ACHN (cell line): ENCODE data around the gene PLXNA1.

Experiments used
- DNase-seq: peaks from one replicate; pipeline ENCODE4 v3.0.0-alpha.2; 2015
- in situ Hi-C: cut with HindIII; loops from 2 replicates; pipeline ENCODE4 v1.10.0; 2017; ENCODE audit warnings: low sequenced_read_pairs, low pct_ligation_motif_present, low pct_unique_long_range_greater_than_20kb

The PLXNA1 gene

DNA sequence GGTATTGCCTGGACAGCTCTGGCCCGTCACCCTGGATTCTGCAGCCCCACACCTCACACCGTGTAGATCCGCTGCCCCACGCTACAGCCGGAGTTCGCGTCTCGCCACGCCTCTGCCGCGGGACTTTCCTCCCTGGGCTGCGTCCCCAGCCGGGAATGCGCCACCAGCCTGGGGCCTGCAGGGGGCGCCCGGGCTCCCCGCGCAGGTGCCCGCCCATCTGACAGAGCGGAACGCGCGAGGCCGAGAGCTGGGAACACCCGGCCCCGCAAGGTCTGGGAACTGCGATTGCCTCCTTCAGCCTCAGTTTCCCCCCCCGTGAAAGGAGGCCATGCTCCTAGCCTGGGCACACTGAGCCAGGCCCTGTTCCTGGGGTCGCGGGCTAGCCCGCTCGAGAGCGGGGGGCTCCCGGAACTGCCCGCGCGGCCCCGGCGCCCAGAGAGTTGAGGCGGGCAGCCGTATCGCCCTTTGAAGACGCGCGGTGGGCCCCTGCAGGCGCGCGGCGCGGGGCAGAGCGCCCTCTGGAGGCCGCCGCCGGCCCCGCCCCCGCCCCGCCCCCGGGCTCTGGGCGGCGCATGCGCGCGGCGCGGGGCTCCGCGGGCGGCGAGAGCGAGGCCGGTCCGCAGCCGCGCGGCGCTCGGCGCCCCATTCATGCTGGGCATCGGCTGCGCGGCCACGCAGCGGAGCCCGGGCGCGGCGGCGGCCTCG is at the start of gene PLXNA1:
PLXNA1 (plus strand) TSS at position 645 of the 705 bp plus-strand sequence. CDS start 5,479 bp downstream, outside the sequence.
- peak; percentile 69 for DNase-seq
- in situ Hi-C loops = no loop called here

GRCh38 chr3:126934031-126934531 is 48.8 kb upstream of the PLXNA1 start:
- in situ Hi-C loops = no loop called here
- no peak for DNase-seq

DNA sequence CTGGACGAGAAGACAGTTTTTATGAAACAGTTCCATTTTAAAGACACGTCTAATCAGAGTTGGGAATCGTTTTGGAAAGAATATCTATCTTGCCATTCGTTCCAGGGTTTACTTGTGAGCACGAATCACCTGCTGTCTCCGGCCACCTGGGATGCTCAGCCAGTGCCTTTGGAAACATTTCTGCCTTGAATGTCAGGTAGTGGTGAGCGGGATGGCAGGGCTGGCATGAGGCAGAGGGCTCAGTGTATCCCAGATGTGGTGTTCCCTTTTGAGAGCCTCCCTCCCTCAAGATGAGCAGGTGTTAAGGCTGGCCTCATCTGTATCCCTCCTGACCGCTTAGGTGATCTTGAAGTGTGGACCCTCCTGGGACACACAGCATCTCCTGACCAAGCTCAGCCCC is 47.9 kb upstream of the PLXNA1 start:
- in situ Hi-C loops = no loop called here

GRCh38 chr3:126935756-126936509 is 47.0 kb upstream of the PLXNA1 start:
- in situ Hi-C loops = no loop called here
- no peak for DNase-seq

More for the DNA sequence above, 47.9 kb upstream of the PLXNA1 start:
- no peak for DNase-seq

- in situ Hi-C loops = no loop called here
- no peak for DNase-seq
These were observed 46.0 kb upstream of the PLXNA1 start for GRCh38 chr3:126936853-126937425.

DNA sequence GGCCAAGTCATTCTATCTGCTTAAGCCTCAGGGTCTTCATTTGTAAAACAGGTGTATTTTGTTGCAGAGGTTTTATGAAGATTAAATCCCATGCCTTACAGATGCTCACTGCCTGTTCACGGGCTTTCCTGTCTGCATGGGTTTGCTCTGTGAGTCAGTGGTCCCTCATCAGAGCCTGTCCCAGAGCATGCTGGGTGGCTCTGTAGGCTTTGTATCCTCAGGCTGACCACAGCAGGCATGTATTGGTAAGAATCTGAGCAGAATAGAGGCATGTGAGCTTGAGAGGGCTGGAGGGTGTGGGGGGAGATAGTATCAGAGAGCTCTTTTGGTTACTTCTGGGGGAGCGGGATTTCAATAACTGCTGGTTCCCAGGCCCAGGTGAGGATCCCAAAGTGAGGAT is 45.4 kb upstream of the PLXNA1 start:
- in situ Hi-C loops = no loop called here
- DNase-seq = no peak

DNA sequence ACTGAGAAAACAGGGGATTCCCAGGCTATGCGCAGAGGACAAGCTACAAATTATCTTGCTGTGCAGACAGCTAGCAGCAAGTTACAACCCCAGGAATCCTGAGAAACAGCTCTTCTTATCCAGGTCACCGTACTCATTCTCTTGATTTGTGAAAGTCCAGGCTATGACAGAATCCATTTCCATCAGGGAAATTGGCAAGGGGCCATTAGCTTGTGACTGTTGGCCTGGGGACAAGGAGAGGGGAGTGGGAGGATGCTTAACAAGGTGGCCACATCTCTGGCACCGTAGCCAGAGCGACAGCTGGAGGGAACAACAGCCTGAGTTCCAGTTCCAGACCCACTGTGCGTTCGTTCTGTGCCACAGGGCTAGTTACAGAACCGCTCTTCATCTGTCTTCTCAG is 44.9 kb upstream of the PLXNA1 start:
- in situ Hi-C loops = no loop called here
- DNase-seq = no peak

- no peak for DNase-seq
- in situ Hi-C loops = no loop called here
These were observed 44.2 kb upstream of the PLXNA1 start for GRCh38 chr3:126938520-126939337.

GRCh38 chr3:126939338-126939718 is 43.6 kb upstream of the PLXNA1 start:
- no peak for DNase-seq
- in situ Hi-C loops = no loop called here

GRCh38 chr3:126939733-126940132 is 43.2 kb upstream of the PLXNA1 start:
- no peak for DNase-seq
- in situ Hi-C loops = no loop called here

GRCh38 chr3:126941721-126942270 is 41.1 kb upstream of the PLXNA1 start:
- in situ Hi-C loops = no loop called here
- DNase-seq = peak; percentile 13

GRCh38 chr3:126944089-126944965 is 38.6 kb upstream of the PLXNA1 start:
- in situ Hi-C loops = no loop called here
- no peak for DNase-seq

- in situ Hi-C loops = no loop called here
- no peak for DNase-seq
These were observed 37.7 kb upstream of the PLXNA1 start for GRCh38 chr3:126945171-126945721.

DNA sequence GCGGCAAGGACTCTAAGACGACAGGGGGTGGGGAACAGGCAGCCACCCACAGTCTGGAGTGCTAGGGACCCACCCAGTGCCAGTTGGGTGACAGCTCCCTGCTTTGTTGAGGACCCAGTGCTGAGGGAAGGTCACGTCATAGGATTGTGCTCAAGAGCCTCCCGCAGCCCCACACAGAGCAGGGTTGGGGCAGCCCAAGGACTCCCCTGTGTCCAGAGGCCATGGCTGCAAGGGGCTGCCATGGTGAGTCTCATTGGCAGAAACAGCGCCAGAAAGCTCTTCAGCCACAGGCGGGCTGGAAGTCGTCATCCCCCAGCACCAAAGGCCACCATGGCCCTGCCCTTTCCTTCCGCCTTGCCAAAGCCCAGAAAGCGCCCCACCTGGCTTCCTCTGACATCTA is 37.0 kb upstream of the PLXNA1 start:
- in situ Hi-C loops = no loop called here
- DNase-seq = no peak

GRCh38 chr3:126946405-126946804 is 36.5 kb upstream of the PLXNA1 start:
- in situ Hi-C loops = no loop called here
- DNase-seq = no peak

DNA sequence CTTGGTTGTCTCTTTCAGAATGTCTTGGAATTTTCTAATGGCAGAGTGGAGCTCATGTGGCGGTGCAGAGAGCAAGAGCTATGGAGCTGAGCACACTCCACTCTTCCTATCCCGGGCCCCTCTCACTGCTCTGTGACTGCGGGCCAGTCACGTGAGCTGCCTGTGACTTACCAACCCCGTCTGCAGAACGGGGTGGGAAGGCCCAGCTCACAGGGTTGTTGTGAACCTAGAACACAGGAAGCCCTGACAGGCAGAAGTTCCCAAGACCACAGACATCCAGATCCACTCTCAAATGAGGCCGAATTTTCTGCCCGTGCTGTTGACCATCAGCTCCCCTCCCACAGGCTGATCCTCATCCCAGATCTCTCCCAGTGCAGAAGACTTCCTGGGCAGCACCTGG is 35.5 kb upstream of the PLXNA1 start:
- in situ Hi-C loops = no loop called here
- no peak for DNase-seq

- no peak for DNase-seq
- in situ Hi-C loops = no loop called here
These were observed 33.9 kb upstream of the PLXNA1 start for GRCh38 chr3:126948980-126949535.
